Colonic mucosa (tissue), 4 donors: ENCODE measurements around the gene IL1A. TPM values are rescaled to one million over a fixed set of nuclear protein-coding genes. Genes with fewer than 3 reads are reported as not detected.

Source experiments
- DNase-seq: peaks from one replicate; pipeline ENCODE4 v3.0.0-alpha.2; 2020
- H3K27ac ChIP-seq: fragments of 200-600 bp; one replicate; pipeline ENCODE4 v1.8.0; 2021
- H3K27me3 ChIP-seq: fragments of 200-600 bp; one replicate; pipeline ENCODE4 v1.8.0; 2021
- H3K36me3 ChIP-seq: fragments of 200-600 bp; one replicate; pipeline ENCODE4 v1.8.0; 2021
- H3K4me1 ChIP-seq: fragments of 200-600 bp; one replicate; pipeline ENCODE4 v1.8.0; 2021; ENCODE audit warnings: mild to moderate bottlenecking
- H3K4me3 ChIP-seq: fragments of 200-600 bp; one replicate; pipeline ENCODE4 v1.8.0; 2021
- H3K9ac ChIP-seq, 2 donors: one replicate each; pipeline ENCODE4 v1.7.0; 2013; ENCODE audit warnings: control low read depth in 2 of 2, low read depth in 2 of 2, low read length in 2 of 2
- H3K9me3 ChIP-seq: fragments of 200-600 bp; one replicate; pipeline ENCODE4 v1.8.0; 2021
- intact Hi-C: fragments of 100-400 bp; cut with DNase I; formaldehyde crosslinking; loops from one replicate; pipeline ENCODE4 v1.14.1; 2022
- total RNA-seq, 2 donors: library from RNA; stranded (reverse); fragmentation: NEBNext Ultra II Directional in 1 of 2; extraction: Animal tissue kit (Norgen Biotek cat#: 25700) in 1 of 2; gene quantifications; one replicate each; pipeline ENCODE4 v1.2.1, GENCODE V29; 2021
- TF ChIP-seq, protein P1 (sequence below): fragments of 200-600 bp; IDR thresholded peaks from one replicate; pipeline ENCODE4 v1.8.0; 2022; ENCODE audit warnings: antibody characterized with exemption, mild to moderate bottlenecking
- donor health status: healthy.
- donor health status: DM: no; HTN: no; CAD: no.
- donor health status: DM: no; HTN: no; CAD: no.

Gene IL1A
- total RNA-seq, 2 donors from 2014 or later = 0.45 TPM; not detected in 1

DNA sequence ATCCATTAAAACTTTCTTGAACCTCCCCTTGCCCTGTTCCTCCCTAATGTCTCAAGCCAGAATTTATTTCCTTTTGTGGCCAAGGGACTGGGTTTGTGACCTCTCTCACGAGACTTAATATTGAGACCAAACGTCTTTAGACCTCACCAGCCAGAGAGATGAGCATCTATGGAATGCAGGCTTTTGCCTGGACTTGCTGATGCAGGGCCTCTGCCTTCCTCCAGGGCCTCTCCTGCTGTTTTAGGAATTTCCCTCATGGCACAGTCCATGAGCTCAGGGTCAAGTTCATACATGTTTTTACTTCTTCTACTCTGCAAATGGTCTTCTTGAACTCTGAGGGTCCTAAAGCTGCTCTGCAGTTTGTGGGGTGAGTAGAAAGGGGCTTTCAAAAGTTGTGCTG lies 30.0 kb upstream of the IL1A start:
- Histone ChIP-seq H3K27ac (no peak overlapping the region), H3K9me3 (no peaks in the 10 kb centered on the region), H3K4me1 (peaks cover 5% of the 10 kb centered on the region), H3K36me3 (no peaks in the 10 kb centered on the region), H3K9ac (no peak overlapping the region), H3K27me3 (no peaks in the 10 kb centered on the region), H3K4me3 (no peak overlapping the region)
- intact Hi-C loops = no loop called here
- no peak for DNase-seq
- TF ChIP-seq, protein P1, sequence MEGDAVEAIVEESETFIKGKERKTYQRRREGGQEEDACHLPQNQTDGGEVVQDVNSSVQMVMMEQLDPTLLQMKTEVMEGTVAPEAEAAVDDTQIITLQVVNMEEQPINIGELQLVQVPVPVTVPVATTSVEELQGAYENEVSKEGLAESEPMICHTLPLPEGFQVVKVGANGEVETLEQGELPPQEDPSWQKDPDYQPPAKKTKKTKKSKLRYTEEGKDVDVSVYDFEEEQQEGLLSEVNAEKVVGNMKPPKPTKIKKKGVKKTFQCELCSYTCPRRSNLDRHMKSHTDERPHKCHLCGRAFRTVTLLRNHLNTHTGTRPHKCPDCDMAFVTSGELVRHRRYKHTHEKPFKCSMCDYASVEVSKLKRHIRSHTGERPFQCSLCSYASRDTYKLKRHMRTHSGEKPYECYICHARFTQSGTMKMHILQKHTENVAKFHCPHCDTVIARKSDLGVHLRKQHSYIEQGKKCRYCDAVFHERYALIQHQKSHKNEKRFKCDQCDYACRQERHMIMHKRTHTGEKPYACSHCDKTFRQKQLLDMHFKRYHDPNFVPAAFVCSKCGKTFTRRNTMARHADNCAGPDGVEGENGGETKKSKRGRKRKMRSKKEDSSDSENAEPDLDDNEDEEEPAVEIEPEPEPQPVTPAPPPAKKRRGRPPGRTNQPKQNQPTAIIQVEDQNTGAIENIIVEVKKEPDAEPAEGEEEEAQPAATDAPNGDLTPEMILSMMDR = no peak

DNA sequence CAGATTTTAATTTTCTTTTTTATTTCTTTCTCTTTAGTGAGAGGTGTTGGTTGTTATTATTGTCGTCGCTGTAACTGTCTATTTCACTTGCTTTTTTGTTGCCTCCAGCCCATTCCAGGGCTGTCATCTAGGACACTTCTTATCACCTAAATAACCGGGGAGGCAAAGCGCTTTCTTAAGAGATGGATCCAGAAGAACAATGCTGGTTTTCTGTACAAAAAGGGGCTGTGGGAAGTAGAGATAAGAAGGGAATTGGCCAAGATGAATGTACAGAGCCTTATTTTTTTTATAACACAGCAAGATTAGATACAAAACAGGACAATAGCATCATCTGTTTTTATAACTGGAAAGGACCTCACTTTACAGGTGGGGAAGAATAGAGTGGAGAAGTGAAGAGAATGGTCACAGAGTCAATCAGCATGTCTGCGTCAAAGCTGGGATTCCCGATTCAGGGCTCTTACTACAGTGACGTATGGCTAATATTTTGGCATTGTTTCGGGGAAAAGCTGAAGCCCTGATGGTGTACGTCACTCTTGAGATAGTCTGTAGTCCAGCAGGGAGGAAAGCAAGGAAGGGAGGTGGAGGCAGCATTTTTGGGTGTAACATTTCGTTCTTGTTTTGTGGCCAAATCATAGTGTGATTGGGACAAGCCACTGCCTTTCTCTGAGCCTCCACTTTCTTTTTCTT lies 29.1 kb upstream of the IL1A start:
- TF ChIP-seq, protein P1 = no peak

DNA sequence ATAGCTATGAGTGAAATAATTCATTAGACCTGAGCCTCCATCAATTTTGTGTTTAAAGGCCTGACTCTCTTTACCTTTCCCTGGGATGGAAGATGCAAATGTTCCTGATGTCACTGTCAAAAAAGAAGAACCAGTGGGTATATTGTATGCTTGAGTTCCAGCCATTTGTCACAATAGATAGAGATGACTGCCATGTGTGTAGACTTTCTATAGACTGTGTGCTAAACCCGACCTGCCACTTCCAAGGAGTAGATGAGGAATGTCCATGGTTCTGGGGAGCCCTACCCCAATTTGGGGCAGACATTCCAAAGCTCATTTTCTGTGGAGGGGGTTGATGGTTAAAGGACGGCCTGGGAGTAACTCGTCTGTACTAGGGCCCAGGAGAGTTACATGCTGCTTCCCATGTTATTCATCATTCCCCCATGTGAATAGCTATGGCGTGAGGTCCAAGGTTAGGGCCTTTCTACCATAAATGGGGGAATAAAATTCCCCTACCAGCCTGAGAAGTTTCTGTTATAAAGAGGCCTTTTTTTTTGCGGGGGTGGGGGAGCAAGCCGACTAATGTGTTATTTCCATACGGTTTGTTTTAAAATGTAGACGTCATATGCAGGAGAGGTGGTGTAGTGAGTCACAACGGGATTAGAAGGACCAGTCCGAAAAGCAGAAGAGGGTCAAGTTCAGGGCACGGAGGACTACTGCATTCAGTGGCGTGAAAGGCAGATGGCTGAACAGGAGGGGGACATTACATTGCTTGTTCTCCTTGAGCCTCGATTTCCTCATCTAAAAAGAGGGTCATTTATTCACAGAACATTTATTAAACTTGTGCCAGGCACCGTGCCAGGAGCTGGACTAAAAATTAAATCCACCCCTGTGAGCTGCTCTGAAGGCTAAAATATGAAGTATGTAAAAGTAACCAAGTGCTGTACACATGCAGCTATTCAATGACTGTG lies 28.3 kb upstream of the IL1A start:
- intact Hi-C loops = no loop called here
- no peak for DNase-seq
- Histone ChIP-seq H3K36me3 (no peaks in the 10 kb centered on the region), H3K27ac (no peak overlapping the region), H3K4me1 (peaks cover 5% of the 10 kb centered on the region), H3K27me3 (no peaks in the 10 kb centered on the region), H3K9me3 (no peaks in the 10 kb centered on the region), H3K9ac (no peak overlapping the region), H3K4me3 (no peak overlapping the region)
- TF ChIP-seq, protein P1 = no peak

More for the DNA sequence above, 29.1 kb upstream of the IL1A start:
- no peaks in the 10 kb centered on the region for H3K27me3 ChIP-seq
- peaks cover 5% of the 10 kb centered on the region for H3K4me1 ChIP-seq
- H3K36me3 ChIP-seq = no peaks in the 10 kb centered on the region
- DNase-seq = no peak
- no peak overlapping the region for H3K27ac ChIP-seq
- intact Hi-C loops = no loop called here
- H3K9me3 ChIP-seq = no peaks in the 10 kb centered on the region
- H3K4me3 ChIP-seq = no peak overlapping the region
- H3K9ac ChIP-seq = no peak overlapping the region

DNA sequence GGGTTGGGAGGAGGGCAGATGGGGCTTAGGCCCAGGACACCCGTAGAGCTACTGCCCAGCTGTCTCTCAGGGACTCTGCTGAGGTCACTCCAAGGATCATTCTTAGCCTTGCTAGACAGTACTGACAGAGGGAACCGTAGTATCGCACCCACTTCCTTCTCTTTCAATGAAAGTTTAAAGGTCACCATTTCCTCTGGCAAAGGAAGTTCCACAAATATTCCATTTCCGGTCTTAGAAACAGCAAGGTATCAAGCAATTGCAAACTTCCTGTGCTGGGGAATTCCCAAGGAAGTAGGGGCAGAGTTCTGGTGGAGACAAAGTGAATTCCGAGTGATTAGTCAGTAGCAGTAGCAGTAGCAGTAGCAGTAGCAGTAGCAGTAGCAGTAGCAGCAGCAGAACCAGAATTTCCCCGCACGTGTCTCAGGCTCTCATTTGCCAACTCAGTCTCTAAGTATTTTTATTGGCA lies 27.6 kb upstream of the IL1A start:
- Histone ChIP-seq H3K4me1 (peaks cover 5% of the 10 kb centered on the region), H3K27me3 (no peaks in the 10 kb centered on the region), H3K4me3 (no peak overlapping the region), H3K9me3 (no peaks in the 10 kb centered on the region), H3K9ac (no peak overlapping the region), H3K36me3 (no peaks in the 10 kb centered on the region), H3K27ac (peak overlapping the region; percentile 4)
- DNase-seq = peak; percentile 43
- TF ChIP-seq, protein P1 = no peak
- intact Hi-C loops = no loop called here

DNA sequence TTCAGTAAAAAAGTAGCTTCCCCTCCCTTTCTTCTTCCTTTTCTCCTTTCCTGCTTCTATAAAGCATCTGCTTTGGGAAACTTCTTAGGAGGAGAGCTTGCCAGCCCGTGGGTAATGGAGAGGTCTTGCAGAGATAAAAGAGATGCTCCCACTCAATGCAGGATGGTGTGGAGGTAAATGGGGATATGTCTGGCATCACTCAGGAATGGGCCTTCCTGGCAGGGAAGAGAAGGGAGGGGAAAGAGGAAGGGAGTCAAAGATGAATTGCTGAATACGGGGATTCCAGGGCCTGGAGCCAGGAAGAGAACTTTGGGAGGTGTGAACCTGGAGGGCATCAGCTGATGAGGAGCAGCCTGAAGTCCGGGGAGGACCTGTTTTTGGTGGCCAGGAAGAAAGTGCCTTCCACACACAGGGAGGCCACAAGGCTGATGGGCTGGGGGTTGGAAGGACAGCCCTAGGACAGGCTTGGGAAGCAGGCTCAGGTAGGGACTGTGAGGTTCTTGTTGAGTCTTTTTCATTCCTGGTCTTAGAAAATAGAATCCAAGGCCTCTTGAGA lies 27.1 kb upstream of the IL1A start:
- intact Hi-C loops = no loop called here
- TF ChIP-seq, protein P1 = no peak
- DNase-seq = no peak
- Histone ChIP-seq H3K27ac (peak overlapping the region; percentile 4), H3K9me3 (no peaks in the 10 kb centered on the region), H3K9ac (no peak overlapping the region), H3K4me1 (peaks cover 5% of the 10 kb centered on the region), H3K36me3 (no peaks in the 10 kb centered on the region), H3K27me3 (no peaks in the 10 kb centered on the region), H3K4me3 (no peak overlapping the region)
